Lower leg skin (tissue), 4 donors: ENCODE results near the gene PDXK. TPM values are rescaled to one million over a fixed set of nuclear protein-coding genes. Genes with fewer than 3 reads are reported as not detected.

ENCODE experiments used
- DNase-seq, 2 donors: peaks; one replicate each; pipeline ENCODE4 v3.0.0-alpha.2; 2019; ENCODE audit warnings: low spot score in 2 of 2
- H3K4me3 ChIP-seq: fragments of 200-600 bp; sonication (generic); 2 replicates; pipeline ENCODE4 v1.5.1; 2017; ENCODE audit warnings: mild to moderate bottlenecking, low read depth; ENCODE audit not compliant: poor library complexity, severe bottlenecking
- CTCF ChIP-seq, 3 donors: fragments of 450-650 bp; IDR thresholded peaks; one replicate each; pipeline ENCODE4 v1.5.1; 2016; ENCODE audit warnings: antibody characterized with exemption in 3 of 3, mild to moderate bottlenecking in 3 of 3, moderate library complexity in 2 of 3
- POLR2A ChIP-seq, 2 donors: fragments of 450-650 bp; IDR thresholded peaks; one replicate each; pipeline ENCODE4 v1.6.1; 2016 to 2017; ENCODE audit warnings: antibody characterized with exemption in 2 of 2, mild to moderate bottlenecking in 1 of 2, moderate library complexity in 1 of 2
- WGBS, 2 donors: methylation state at CpG; one replicate each; pipeline ENCODE4 v1.1.5; 2018; 5-methylcytosine and 5-hydroxymethylcytosine counted together
- intact Hi-C: fragments of 100-400 bp; cut with DNase I; formaldehyde crosslinking; loops from one replicate; pipeline ENCODE4 v1.15.0; 2023; ENCODE audit warnings: low total_unique reads
- total RNA-seq, 4 donors: library from RNA; depleted of rRNA; stranded (reverse); fragments of >200 nt; gene quantifications; one replicate each; pipeline ENCODE4 v1.1.0, GENCODE V29; 2016

PDXK gene
- total RNA-seq, 4 donors from 2014 or later: 19.5 to 55.6 (median 42.1) TPM

- H3K4me3 ChIP-seq: no peak overlapping the region
- intact Hi-C loops: loop anchor here (10.0 kb wide), 1 partner anchor 795 kb away; the partner anchor contains the start of gene PKNOX1
- DNase-seq: no peak
- WGBS, 2 donors: 81 to 87% methylated on average over 11 of the region's 11 CpGs
- TF ChIP-seq POLR2A (IDR thresholded peaks at IDR 0.05): no peak
- no peak for TF ChIP-seq CTCF (IDR thresholded peaks at IDR 0.05)
Measured at GRCh38 chr21:43769325-43769958, 50.5 kb downstream of the PDXK start.

- TF ChIP-seq POLR2A (IDR thresholded peaks at IDR 0.05) (no peak), CTCF (IDR thresholded peaks at IDR 0.05) (no peak)
- no peak overlapping the region for H3K4me3 ChIP-seq
- 92% methylated on average over 21 of the region's 21 CpGs for WGBS, 2 donors
- no peak for DNase-seq
- intact Hi-C loops: no loop called here
Measured at GRCh38 chr21:43770066-43770655, 51.2 kb downstream of the PDXK start.

- no peak overlapping the region for H3K4me3 ChIP-seq
- TF ChIP-seq POLR2A (IDR thresholded peaks at IDR 0.05) (no peak), CTCF (IDR thresholded peaks at IDR 0.05) (no peak)
- intact Hi-C loops: no loop called here
- WGBS, 2 donors: 63 to 64% methylated on average over 13 of the region's 13 CpGs
- no peak for DNase-seq
Measured at GRCh38 chr21:43771199-43771675, 52.3 kb downstream of the PDXK start.

GRCh38 chr21:43771698-43772424, 52.9 kb downstream of the PDXK start:
- TF ChIP-seq CTCF (IDR thresholded peaks at IDR 0.05) (no peak), POLR2A (IDR thresholded peaks at IDR 0.05) (no peak)
- DNase-seq: no peak
- intact Hi-C loops: no loop called here
- WGBS, 2 donors: 74 to 84% methylated on average over 13 of the region's 13 CpGs
- no peak overlapping the region for H3K4me3 ChIP-seq

GRCh38 chr21:43772425-43772821, 53.5 kb downstream of the PDXK start:
- intact Hi-C loops: no loop called here
- no peak for DNase-seq
- no peak overlapping the region for H3K4me3 ChIP-seq
- WGBS, 2 donors: 72 to 74% methylated on average over 6 of the region's 6 CpGs
- TF ChIP-seq POLR2A (IDR thresholded peaks at IDR 0.05) (no peak), CTCF (IDR thresholded peaks at IDR 0.05) (no peak)
